HepG2 (cell line): ENCODE data around the gene TPI1. TPM values are rescaled to one million over a fixed set of nuclear protein-coding genes. Genes with fewer than 3 reads are reported as not detected.

Experiments used
- DMAP1 ChIP-seq: IDR thresholded peaks from 2 replicates; pipeline ENCODE4 v1.6.1; 2016
- DMTF1 ChIP-seq: sonication (generic); formaldehyde crosslinking; IDR thresholded peaks from 2 replicates; pipeline ENCODE4 v1.4.0; 2020; ENCODE audit warnings: mild to moderate bottlenecking, missing genetic modification reagents
- FOXO1 ChIP-seq: sonication (generic); formaldehyde crosslinking; IDR thresholded peaks from 2 replicates; pipeline ENCODE4 v1.4.0; 2020; ENCODE audit warnings: missing genetic modification reagents
- GPN1 ChIP-seq: sonication (generic); formaldehyde crosslinking; IDR thresholded peaks from 2 replicates; pipeline ENCODE4 v1.5.1; 2020; ENCODE audit warnings: missing genetic modification reagents, borderline replicate concordance
- SETDB1 ChIP-seq: sonication (generic); formaldehyde crosslinking; IDR thresholded peaks from 2 replicates; pipeline ENCODE4 v1.5.1; 2020; ENCODE audit warnings: missing genetic modification reagents, mild to moderate bottlenecking, borderline replicate concordance
- SIX4 ChIP-seq: sonication (generic); formaldehyde crosslinking; IDR thresholded peaks from 2 replicates; pipeline ENCODE4 v1.4.0; 2020; ENCODE audit warnings: missing genetic modification reagents
- SNRNP70 ChIP-seq: fragments of 200-400 bp; formaldehyde crosslinking; IDR thresholded peaks from 2 replicates; pipeline ENCODE4 v1.6.1; 2017; ENCODE audit warnings: mild to moderate bottlenecking, low read depth, low read length, moderate library complexity
- ZFAT ChIP-seq: sonication (generic); formaldehyde crosslinking; conservative IDR thresholded peaks from 2 replicates; pipeline ENCODE4 v1.8.1; 2023; ENCODE audit warnings: missing genetic modification reagents, inconsistent platforms
- ZKSCAN5 ChIP-seq: sonication (generic); formaldehyde crosslinking; IDR thresholded peaks from 2 replicates; pipeline ENCODE4 v1.5.1; 2020; ENCODE audit warnings: mild to moderate bottlenecking, missing genetic modification reagents
- ZNF142 ChIP-seq: sonication (generic); formaldehyde crosslinking; IDR thresholded peaks from 2 replicates; pipeline ENCODE4 v1.4.0; 2020; ENCODE audit warnings: missing genetic modification reagents
- ZNF235 ChIP-seq: sonication (generic); formaldehyde crosslinking; IDR thresholded peaks from 2 replicates; pipeline ENCODE4 v1.8.1; 2023; ENCODE audit warnings: mild to moderate bottlenecking, missing genetic modification reagents, borderline replicate concordance
- ZNF362 ChIP-seq: sonication (generic); formaldehyde crosslinking; IDR thresholded peaks from 2 replicates; pipeline ENCODE4 v1.4.0; 2020; ENCODE audit warnings: missing genetic modification reagents, mild to moderate bottlenecking, borderline replicate concordance
- polyA plus RNA-seq, 8 experiments: library from polyadenylated mRNA; depleted of rRNA in 3 of 8; stranded (reverse) in 7 of 8; unstranded in 1 of 8; fragments of >200 nt; fragmentation: Illumina TruSeq in 4 of 8; extraction: Trizol in 4 of 8; gene quantifications; 2 replicates each; pipeline versions ENCODE4 v1.2.1 to v1.2.3, GENCODE V29; 2011 to 2016; ENCODE audit warnings: low read depth in 4 of 8, missing spikeins in 1 of 8, mixed read lengths in 1 of 8; ENCODE audit not compliant: insufficient read depth in 1 of 8
- total RNA-seq, 5 experiments: library from RNA; depleted of rRNA; stranded (reverse); fragments of >200 nt; fragmentation: Illumina TruSeq; extraction: Trizol; gene quantifications; 2 replicates each; pipeline ENCODE4 v1.2.3, GENCODE V29; 2016; ENCODE audit warnings: low read depth in 1 of 5
- TF ChIP-seq, protein P1 (sequence below): sonication (generic); formaldehyde crosslinking; IDR thresholded peaks from 2 replicates; pipeline ENCODE4 v1.4.0; 2020; ENCODE audit warnings: missing genetic modification reagents, borderline replicate concordance

Gene TPI1
- total and polyA plus RNA-seq, 2 of the 13 experiments (the other 11 are each of a cell fraction or from before 2014, with no cell fraction given), result 945 to 2,535 TPM

- TF ChIP-seq SIX4 (CRISPR knock-in tag), result no peak
- 0 out of 2 replicates have a peak, but pooled peaks have one; percentile 13 for TF ChIP-seq GPN1 (CRISPR knock-in tag)
- TF ChIP-seq SETDB1 (CRISPR knock-in tag), result no peak
- TF ChIP-seq, protein P1, sequence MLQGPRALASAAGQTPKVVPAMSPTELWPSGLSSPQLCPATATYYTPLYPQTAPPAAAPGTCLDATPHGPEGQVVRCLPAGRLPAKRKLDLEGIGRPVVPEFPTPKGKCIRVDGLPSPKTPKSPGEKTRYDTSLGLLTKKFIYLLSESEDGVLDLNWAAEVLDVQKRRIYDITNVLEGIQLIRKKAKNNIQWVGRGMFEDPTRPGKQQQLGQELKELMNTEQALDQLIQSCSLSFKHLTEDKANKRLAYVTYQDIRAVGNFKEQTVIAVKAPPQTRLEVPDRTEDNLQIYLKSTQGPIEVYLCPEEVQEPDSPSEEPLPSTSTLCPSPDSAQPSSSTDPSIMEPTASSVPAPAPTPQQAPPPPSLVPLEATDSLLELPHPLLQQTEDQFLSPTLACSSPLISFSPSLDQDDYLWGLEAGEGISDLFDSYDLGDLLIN, result no peak
- TF ChIP-seq ZKSCAN5 (CRISPR knock-in tag), result no peak
- TF ChIP-seq ZFAT (CRISPR knock-in tag), result no peak
- no peak for TF ChIP-seq FOXO1 (CRISPR knock-in tag)
- no peak for TF ChIP-seq ZNF362 (CRISPR knock-in tag)
- TF ChIP-seq DMTF1, result no peak
- TF ChIP-seq ZNF142 (CRISPR knock-in tag), result no peak; the same call in 1 of the 2 replicates
- no peak for TF ChIP-seq SNRNP70
- TF ChIP-seq ZNF235, result no peak; the same call in 1 of the 2 replicates
- TF ChIP-seq DMAP1, result peak; percentile 61; the same call in 1 of the 2 replicates
Measured at GRCh38 chr12:6867413-6868210, at the start of gene TPI1 (continued).
